Chondrocyte (in vitro differentiated cells): ENCODE measurements around the gene CCDC89. TPM values are rescaled to one million over a fixed set of nuclear protein-coding genes. Genes with fewer than 3 reads are reported as not detected.
"Not testable (repeated sequence)": the region's sequence is repeated elsewhere in the genome, so short reads cannot be mapped to it uniquely, and the experiment has no call there.

Experiments
- DNase-seq: peaks from one replicate; pipeline ENCODE4 v3.0.0; 2021; ENCODE audit warnings: mixed read lengths, low spot score
- H3K27ac Mint-ChIP-seq: one replicate; pipeline ENCODE4 v1.8.0; 2021; ENCODE audit warnings: mild to moderate bottlenecking, moderate library complexity, mixed read lengths; ENCODE audit not compliant: unreplicated experiment
- H3K27me3 Mint-ChIP-seq: 2 replicates; pipeline ENCODE4 v1.8.0; 2021; ENCODE audit warnings: low read depth, mixed read lengths
- H3K36me3 Mint-ChIP-seq: 2 replicates; pipeline ENCODE4 v1.8.0; 2021; ENCODE audit warnings: low read depth, mixed read lengths
- H3K4me1 Mint-ChIP-seq: 2 replicates; pipeline ENCODE4 v1.8.0; 2021; ENCODE audit warnings: low read depth, mild to moderate bottlenecking, mixed read lengths
- H3K4me3 Mint-ChIP-seq: one replicate; pipeline ENCODE4 v1.8.0; 2021; ENCODE audit warnings: mild to moderate bottlenecking, moderate library complexity, mixed read lengths; ENCODE audit not compliant: unreplicated experiment
- H3K9me3 Mint-ChIP-seq: 2 replicates; pipeline ENCODE4 v1.8.0; 2021; ENCODE audit warnings: low read depth, mixed read lengths
- total RNA-seq: library from RNA; stranded (reverse); gene quantifications from 3 replicates; pipeline ENCODE4 v1.2.1, GENCODE V29; 2021
- TF ChIP-seq, protein P1 (sequence below): fragments of 200-600 bp; sonication (generic); IDR thresholded peaks from 2 replicates; pipeline ENCODE4 v1.5.0; 2021; ENCODE audit warnings: antibody characterized with exemption, mild to moderate bottlenecking, moderate library complexity

The CCDC89 gene
- total RNA-seq, 1 donor from 2014 or later: 0.30 TPM

DNA sequence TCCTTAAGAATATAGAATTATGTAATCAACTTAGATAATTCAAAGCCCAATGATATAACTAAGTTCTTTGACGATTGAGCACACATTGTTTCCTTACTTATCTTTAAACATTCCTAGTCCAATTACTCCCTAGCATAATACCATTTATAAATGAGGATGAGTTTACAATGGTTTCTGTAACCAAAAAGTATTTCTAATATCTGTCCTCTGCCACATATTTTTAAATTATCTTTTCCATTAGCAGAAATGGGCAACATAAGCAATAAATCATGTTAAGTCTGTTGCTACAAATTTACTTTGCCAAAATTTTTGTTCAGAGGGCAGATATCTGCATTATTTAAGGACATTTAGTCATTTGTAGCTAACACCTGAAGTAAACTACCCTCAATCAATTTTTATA, 27.8 kb downstream of the CCDC89 start:
- TF ChIP-seq, protein P1, sequence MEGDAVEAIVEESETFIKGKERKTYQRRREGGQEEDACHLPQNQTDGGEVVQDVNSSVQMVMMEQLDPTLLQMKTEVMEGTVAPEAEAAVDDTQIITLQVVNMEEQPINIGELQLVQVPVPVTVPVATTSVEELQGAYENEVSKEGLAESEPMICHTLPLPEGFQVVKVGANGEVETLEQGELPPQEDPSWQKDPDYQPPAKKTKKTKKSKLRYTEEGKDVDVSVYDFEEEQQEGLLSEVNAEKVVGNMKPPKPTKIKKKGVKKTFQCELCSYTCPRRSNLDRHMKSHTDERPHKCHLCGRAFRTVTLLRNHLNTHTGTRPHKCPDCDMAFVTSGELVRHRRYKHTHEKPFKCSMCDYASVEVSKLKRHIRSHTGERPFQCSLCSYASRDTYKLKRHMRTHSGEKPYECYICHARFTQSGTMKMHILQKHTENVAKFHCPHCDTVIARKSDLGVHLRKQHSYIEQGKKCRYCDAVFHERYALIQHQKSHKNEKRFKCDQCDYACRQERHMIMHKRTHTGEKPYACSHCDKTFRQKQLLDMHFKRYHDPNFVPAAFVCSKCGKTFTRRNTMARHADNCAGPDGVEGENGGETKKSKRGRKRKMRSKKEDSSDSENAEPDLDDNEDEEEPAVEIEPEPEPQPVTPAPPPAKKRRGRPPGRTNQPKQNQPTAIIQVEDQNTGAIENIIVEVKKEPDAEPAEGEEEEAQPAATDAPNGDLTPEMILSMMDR: no peak
- Mint-ChIP-seq H3K27ac (no peak overlapping the region), H3K9me3 (no peaks in the 10 kb centered on the region), H3K4me1 (peaks cover 41% of the 10 kb centered on the region), H3K4me3 (no peak overlapping the region), H3K36me3 (peaks cover 25% of the 10 kb centered on the region), H3K27me3 (no peaks in the 10 kb centered on the region)
- no peak for DNase-seq

DNA sequence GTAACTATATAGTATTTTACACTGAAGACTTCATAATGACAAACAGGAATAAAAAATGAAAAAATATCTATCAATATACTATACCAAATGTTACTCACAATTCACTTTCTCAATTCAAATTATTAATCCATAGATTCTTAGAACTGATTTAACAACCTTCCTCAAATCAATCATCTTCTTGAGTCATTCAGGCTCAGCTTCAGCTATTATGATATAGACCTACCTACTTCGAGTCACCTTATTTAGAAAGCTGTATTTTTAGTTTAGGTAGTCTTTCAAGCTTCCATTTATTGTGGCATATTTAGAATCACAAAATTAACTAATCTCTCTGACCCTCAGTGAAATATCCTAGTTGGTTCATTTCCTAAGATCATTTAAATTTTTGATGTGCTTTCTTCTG, 29.2 kb downstream of the CCDC89 start:
- no peaks in the 10 kb centered on the region for H3K9me3 Mint-ChIP-seq
- TF ChIP-seq, protein P1: no peak
- H3K27me3 Mint-ChIP-seq: no peaks in the 10 kb centered on the region
- H3K4me3 Mint-ChIP-seq: no peak overlapping the region
- DNase-seq: no peak
- peaks cover 27% of the 10 kb centered on the region for H3K36me3 Mint-ChIP-seq
- H3K27ac Mint-ChIP-seq: no peak overlapping the region
- peaks cover 30% of the 10 kb centered on the region for H3K4me1 Mint-ChIP-seq

DNA sequence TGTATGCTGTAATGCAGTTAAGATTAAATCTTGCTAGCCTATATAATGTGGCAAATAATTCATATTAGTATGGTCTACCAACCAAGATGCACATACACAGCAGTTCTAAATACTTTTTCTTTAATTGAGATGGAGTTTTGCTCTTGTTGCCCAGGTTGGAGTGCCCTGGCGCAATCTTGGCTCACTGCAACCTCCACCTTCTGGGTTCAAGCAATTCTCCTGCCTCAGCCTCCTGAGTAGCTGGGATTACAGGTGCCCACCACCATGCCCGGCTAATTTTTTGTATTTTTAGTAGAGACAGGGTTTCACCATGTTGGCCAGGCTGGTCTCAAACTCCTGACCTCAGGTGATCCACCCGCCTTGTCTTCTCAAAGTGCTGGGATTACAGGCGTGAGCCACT, 31.7 kb downstream of the CCDC89 start:
- not testable (repeated sequence) for H3K9me3 Mint-ChIP-seq, H3K27ac Mint-ChIP-seq
- peaks cover 12% of the 10 kb centered on the region for H3K36me3 Mint-ChIP-seq

GRCh38 chr11:85652786-85653447, 33.1 kb downstream of the CCDC89 start:
- DNase-seq: no peak
- Mint-ChIP-seq H3K27ac (no peak overlapping the region), H3K4me1 (peaks cover 16% of the 10 kb centered on the region), H3K27me3 (no peaks in the 10 kb centered on the region), H3K9me3 (no peaks in the 10 kb centered on the region), H3K36me3 (peaks cover 10% of the 10 kb centered on the region), H3K4me3 (no peak overlapping the region)
- TF ChIP-seq, protein P1: no peak

More for the DNA sequence above, 31.7 kb downstream of the CCDC89 start:
- peaks cover 13% of the 10 kb centered on the region for H3K4me1 Mint-ChIP-seq
- DNase-seq, H3K27me3 Mint-ChIP-seq, H3K4me3 Mint-ChIP-seq: not testable (repeated sequence)

DNA sequence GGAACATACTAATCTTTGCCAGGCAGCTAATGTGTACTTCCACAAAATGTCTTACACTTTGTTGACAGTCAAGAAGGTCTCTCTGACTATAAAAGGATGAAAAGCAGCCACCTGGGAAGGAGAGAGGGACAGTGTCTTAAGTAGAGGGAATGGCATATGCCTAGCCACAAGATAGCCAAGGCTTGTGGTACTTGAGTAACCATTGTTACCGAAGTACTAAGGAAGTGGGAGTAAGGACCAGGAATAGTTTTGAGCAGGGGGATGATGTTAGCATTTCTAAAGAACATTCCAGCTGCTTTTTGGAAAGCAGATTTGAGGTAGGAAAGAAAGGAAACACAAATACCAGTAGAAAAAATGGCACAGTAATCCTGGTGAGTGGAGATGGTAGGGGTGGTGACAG, 34.9 kb downstream of the CCDC89 start:
- no peak overlapping the region for H3K4me3 Mint-ChIP-seq
- no peak overlapping the region for H3K27ac Mint-ChIP-seq
- H3K36me3 Mint-ChIP-seq: peaks cover 4% of the 10 kb centered on the region

More for the DNA sequence above, 34.9 kb downstream of the CCDC89 start:
- no peaks in the 10 kb centered on the region for H3K27me3 Mint-ChIP-seq
- TF ChIP-seq, protein P1: no peak
- peaks cover 20% of the 10 kb centered on the region for H3K4me1 Mint-ChIP-seq
- H3K9me3 Mint-ChIP-seq: no peaks in the 10 kb centered on the region
- DNase-seq: no peak
